ENCODE data around the gene ALPL.

DNA sequence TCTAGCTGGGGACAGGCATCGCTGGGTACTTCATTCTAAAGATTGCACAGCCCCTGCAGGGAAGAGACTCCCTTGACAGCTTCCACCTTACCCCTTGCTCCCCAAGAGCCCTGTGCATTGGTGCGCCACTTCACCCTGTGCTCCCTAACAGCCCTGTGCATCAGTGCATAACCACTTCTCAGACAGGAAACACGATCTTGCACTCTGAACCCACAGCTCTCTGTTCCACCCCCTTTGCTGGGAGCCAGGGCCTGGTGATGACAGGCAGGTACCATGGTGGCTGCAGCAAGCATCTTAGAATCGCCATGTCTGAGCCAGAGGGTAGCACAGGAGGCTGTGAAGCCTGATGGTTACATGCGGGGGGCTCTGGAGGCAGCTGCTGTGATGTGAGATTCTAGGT, 5.0 kb downstream of the ALPL start:
- TF ChIP-seq, protein P1, sequence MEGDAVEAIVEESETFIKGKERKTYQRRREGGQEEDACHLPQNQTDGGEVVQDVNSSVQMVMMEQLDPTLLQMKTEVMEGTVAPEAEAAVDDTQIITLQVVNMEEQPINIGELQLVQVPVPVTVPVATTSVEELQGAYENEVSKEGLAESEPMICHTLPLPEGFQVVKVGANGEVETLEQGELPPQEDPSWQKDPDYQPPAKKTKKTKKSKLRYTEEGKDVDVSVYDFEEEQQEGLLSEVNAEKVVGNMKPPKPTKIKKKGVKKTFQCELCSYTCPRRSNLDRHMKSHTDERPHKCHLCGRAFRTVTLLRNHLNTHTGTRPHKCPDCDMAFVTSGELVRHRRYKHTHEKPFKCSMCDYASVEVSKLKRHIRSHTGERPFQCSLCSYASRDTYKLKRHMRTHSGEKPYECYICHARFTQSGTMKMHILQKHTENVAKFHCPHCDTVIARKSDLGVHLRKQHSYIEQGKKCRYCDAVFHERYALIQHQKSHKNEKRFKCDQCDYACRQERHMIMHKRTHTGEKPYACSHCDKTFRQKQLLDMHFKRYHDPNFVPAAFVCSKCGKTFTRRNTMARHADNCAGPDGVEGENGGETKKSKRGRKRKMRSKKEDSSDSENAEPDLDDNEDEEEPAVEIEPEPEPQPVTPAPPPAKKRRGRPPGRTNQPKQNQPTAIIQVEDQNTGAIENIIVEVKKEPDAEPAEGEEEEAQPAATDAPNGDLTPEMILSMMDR (optimal IDR thresholded peaks at IDR 0.05 in 1 of 3, IDR thresholded peaks at IDR 0.05 in 1 of 3, conservative IDR thresholded peaks at IDR 0.05 in 1 of 3; ENCODE audit: extremely low read depth in 1 of 3, insufficient read depth in 2 of 3, low read length in 3 of 3) = no peak
- TF ChIP-seq EZH2 (IDR thresholded peaks at IDR 0.05; ENCODE audit: low read length) = no peak
